Mucosa of gallbladder (tissue), 1 donor: ENCODE measurements around the gene IGF1. TPM values are rescaled to one million over a fixed set of nuclear protein-coding genes. Genes with fewer than 3 reads are reported as not detected.
"Not testable (repeated sequence)": the region's sequence is repeated elsewhere in the genome, so short reads cannot be mapped to it uniquely, and the experiment has no call there.

Experiments
- DNase-seq: peaks from one replicate; pipeline ENCODE4 v3.0.0-alpha.2; 2020; ENCODE audit warnings: low spot score
- total RNA-seq: library from RNA; stranded (reverse); gene quantifications from one replicate; pipeline ENCODE4 v1.2.1, GENCODE V29; 2021
- donor health status: DM: no; HTN: no; CAD: no.

IGF1 gene
- total RNA-seq, 1 donor from 2014 or later = 12.0 TPM

- no peak for DNase-seq
These were observed 95.0 kb downstream of the IGF1 start for GRCh38 chr12:102385343-102385742.

DNA sequence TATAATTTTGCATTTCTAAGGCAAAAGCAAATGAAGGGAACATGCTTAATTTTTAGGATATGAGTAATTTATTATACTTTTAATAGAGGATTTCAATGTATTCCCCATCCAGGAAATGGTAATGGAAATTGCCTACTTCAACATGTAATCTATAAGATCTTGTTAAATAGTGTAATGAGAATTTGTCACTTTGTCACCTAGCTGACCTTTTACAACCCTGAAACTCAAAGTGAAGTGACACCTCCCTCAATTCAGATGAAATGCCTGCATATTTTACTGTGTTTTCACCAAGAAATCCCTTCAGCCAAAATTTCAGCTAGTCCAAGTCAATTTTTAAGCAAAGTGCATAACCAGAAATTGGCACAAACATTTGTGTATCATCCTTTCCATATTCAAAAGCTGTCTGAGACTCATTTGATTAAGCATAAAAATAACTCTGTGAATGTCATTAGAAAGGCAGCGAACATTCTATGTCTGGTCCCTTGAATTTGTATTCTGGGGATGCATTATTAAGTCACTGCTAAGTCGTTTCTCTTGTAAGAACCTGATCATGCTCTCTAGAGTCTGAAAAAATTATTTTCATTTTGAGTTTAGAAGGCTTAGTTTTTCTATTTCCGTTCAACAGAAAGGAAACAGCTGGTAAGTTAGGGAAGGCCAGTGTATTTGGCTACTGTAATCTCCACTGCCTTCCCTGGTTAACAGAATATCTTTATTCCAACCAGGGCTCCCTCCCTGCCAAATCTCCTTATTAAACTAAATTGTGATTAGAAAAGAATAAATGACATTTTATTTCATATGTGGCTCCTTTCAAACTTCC is 100.8 kb downstream of the IGF1 start:
- DNase-seq = no peak

DNA sequence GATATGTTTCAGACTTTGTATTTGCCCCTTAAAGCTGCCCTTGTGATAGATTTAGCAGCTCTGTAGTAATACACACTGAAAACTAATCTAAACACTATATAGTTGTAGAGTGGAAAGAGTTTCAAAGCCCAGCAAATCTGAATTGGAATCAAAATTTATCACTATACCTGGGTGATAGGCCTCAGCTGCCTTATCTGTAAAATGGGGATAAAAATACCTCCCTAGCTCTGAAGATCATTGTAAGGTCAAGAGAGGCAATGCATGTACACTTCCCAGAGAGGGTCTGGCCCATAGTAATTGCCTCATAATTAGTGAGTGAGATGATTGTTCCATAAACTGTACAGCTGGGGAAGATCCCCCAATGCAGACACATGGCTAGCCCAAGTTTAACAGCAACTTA is 103.6 kb downstream of the IGF1 start:
- no peak for DNase-seq

DNA sequence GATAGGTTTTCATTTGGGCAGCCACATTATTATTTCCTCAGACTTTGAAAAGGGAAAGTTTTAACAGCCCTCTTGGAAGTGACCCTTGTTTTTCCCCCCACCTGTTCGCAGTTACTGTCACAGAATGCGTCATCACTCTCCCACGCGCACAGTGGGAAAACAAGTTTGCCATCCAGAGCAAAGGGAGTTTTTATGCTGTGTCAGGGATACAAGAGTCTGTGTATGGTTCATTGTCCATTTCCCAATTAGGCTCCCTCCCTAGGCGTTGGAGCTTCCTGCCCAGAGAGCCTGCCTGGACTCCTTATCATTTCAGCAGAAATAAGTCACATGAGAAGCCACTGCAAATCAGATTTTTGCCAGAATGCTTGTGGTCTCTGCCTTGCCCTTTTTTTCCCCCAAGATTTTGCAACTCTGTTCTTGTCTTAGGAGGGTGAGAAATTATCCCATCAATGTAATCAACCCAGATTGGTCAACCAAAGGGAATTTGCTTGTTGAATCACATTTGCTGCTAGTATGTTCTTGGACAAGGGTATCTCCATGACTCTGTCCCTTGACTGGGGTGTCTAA is 104.1 kb downstream of the IGF1 start:
- DNase-seq = no peak

GRCh38 chr12:102374190-102374589 is 106.2 kb downstream of the IGF1 start:
- no peak for DNase-seq

- no peak for DNase-seq
These were observed 108.3 kb downstream of the IGF1 start for GRCh38 chr12:102372087-102372486.

DNA sequence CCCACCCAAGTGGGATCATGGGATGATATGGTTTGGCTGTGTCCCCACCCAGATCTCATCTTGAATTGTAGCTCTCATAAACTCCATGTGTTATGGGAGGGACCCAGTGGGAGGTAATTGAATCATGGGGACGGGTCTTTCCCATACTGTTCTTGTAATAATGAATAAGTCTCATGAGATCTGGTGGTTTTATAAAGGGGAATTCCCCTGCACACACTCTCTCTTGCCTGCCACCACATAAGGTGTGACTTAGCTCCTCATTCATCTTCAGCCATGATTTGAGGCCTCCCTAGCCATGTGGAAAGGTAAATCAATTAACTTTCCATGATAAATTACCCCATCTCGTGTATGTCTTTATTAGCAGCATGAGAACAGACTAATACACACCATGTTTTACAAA is 109.2 kb downstream of the IGF1 start:
- no peak for DNase-seq

DNA sequence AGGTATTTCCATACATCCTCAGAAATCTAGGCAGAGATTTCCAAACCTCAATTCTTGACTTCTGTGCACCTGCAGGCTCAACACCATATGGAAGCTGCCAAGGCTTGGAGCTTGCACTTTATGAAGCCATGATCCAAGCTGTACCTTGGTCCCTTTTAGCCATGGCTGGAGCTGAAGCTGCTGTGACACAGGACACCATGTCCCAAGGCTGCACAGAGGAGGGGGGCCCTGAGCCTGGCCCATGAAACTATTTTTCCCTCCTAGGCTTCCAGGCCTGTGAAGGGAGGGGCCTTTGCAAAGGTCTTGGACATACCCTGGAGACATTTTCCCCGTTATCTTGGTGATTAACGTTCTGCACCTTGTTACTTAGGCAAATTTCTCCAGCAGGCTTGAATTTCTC is 110.5 kb downstream of the IGF1 start:
- no peak for DNase-seq

DNA sequence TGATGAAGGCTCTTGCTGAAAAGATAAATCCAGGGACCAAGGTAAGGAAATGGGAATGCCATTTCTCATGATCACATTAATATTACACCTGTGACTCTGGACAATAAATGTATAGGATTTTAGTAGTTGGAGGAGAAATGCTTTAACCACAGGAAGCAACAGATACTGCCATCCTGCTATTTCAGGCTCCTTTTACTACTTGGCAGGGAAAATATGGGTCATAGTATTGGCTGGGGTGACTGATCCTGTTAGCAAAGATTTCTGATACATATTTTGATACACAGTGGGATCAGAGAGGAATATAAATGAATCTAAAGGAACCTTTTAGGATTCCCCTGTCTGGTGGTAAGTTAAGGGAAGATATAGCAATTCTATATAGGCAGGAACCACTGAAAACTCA is 115.0 kb downstream of the IGF1 start:
- DNase-seq = no peak

- DNase-seq = no peak
These were observed 115.7 kb downstream of the IGF1 start for GRCh38 chr12:102364709-102365108.

GRCh38 chr12:102356690-102357089 is 123.7 kb downstream of the IGF1 start:
- no peak for DNase-seq

GRCh38 chr12:102354281-102354680 is 126.1 kb downstream of the IGF1 start:
- not testable (repeated sequence) for DNase-seq

GRCh38 chr12:102351322-102351721 is 129.0 kb downstream of the IGF1 start:
- DNase-seq = no peak

DNA sequence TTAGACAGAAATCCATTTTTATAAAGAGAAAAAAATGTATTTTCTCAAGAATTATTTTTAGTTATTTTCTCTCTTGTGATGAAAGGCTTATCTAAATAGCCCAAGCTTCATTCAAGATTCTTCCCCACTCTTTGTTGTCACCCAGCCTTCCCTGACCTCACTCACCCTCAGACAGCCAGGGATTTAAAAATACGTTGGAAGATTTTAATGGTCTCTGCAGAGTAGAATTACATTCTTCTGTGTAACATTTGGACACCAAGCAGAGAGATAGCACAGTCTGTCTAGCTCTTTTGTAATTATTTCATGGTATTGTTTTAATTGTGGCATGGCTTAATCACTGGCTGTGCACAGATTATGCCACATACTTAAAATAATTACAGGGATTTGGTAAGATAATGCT is 130.3 kb downstream of the IGF1 start:
- no peak for DNase-seq

GRCh38 chr12:102349079-102349478 is 131.3 kb downstream of the IGF1 start:
- no peak for DNase-seq

DNA sequence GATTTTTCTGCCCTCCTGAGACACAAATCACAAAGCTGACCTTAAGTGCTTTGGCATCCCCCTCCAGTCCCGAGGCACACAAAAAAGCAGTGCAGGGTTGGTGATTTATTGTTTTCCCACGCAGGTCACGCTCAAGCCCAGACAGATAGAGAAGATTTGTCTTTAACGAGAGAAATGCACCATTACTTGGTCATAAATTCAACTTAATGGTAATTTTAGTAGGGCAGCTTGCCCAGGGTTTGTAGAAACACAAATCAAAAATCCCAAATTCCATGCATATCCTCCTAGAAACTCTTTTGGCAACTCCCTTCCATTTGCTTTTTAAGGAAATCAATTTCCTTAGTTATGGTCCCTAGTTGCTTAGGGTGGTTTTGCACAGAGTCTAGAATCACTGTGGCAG is 132.6 kb downstream of the IGF1 start:
- no peak for DNase-seq
